ENCODE results near the gene TLR5. TPM values are rescaled to one million over a fixed set of nuclear protein-coding genes. Genes with fewer than 3 reads are reported as not detected.

TLR5 gene
- total and polyA plus RNA-seq, 8 donors = 2.4 to 15.2 (median 4.6) TPM

DNA sequence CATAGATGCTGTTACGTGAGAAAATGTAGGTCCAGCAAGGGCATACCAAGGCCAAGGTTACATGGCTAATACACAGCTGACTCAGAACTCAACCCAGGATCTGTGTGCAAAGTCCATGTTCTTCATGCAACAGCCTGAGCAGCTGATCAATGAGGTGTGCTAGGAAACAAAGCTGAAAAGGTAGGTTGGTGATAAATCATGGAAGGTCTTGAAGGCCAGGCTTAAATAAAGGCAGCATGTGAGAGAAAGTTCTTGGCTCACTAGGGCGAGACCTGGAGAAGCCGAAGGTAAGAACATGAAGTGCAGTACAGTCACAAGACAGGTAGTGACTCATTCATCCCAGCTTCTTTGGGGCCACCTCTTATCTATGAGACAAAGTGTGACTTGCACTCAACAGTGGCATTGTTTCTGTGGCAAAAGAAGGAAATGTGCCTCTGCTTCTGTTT lies 33.4 kb downstream of the TLR5 start:
- no peaks in the 10 kb centered on the region for H3K9me3 ChIP-seq
- no peak overlapping the region for H3K4me3 ChIP-seq
- FAIRE-seq (no peak), DNase-seq (peak in 4 of 6 donors; percentile 41 to 70 (median 43)), ATAC-seq (peak; percentile 87 to 94 (median 90))
- no peaks in the 10 kb centered on the region for H3K36me3 ChIP-seq
- intact Hi-C loops (cut with DNase I) = no loop called here
- no peak for TF ChIP-seq CTCF (IDR thresholded peaks at IDR 0.05)
- H3K27me3 ChIP-seq = no peaks in the 10 kb centered on the region
- 31 to 36% methylated on average over 3 of the region's 3 CpGs for WGBS, 2 donors
- peaks cover under 1 to 11% (median 10%) of the 10 kb centered on the region in 3 donors for H3K4me1 ChIP-seq
- H3K27ac ChIP-seq = peak overlapping the region; percentile 2 to 43 (median 23)

DNA sequence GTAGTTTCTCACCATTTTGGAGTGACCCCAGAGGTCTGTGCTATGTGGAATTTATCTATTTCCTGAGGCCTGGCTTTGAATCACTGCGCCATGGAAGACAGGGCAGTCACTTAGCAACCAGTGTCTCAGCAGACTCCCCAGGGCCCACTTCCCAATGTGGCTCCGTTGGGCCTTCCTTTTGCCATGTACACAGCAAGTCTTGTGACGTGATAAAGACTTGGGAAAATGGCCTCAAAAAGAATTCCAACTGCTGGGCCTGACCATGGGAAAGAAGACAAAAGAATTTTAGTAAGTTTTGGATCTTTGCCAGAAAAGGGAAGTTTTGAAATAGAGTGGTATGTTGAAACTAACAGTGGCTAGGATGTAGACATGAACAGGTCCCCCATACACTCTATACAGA lies 36.2 kb downstream of the TLR5 start:
- peaks cover 18 to 25% (median 21%) of the 10 kb centered on the region in 3 donors for H3K4me1 ChIP-seq
- DNase-seq (no peak), ATAC-seq (no peak), FAIRE-seq (no peak)
- no peaks in the 10 kb centered on the region for H3K36me3 ChIP-seq
- H3K27me3 ChIP-seq = no peaks in the 10 kb centered on the region
- H3K4me3 ChIP-seq = no peak overlapping the region
- WGBS, 2 donors = 73 to 80% methylated on average over 3 of the region's 3 CpGs
- H3K9me3 ChIP-seq = no peaks in the 10 kb centered on the region
- TF ChIP-seq CTCF (IDR thresholded peaks at IDR 0.05) = no peak
- intact Hi-C loops (cut with DNase I) = no loop called here
- no peak overlapping the region for H3K27ac ChIP-seq

DNA sequence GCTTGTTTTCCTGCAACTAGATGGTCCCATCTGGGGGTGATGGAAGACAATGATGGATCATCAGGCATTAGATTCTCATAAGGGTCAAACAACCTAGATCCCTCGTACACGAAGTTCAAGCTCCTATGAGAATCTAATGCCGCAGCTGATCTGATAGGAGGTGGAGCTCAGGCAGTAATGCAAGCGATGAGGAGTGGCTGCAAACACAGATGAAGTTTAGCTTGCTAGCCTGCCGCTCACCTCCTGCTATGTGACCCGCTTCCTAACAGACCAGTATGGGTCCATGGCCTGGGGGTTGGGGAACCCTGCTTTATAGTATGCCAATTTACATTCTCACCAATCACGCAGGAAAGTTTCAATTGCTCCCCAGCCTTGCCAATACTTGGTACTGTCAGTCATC lies 37.5 kb downstream of the TLR5 start:
- Histone ChIP-seq H3K27ac (no peak overlapping the region), H3K4me1 (peaks cover 18 to 23% (median 21%) of the 10 kb centered on the region in 3 donors), H3K9me3 (no peaks in the 10 kb centered on the region), H3K4me3 (no peak overlapping the region), H3K36me3 (no peaks in the 10 kb centered on the region), H3K27me3 (no peaks in the 10 kb centered on the region)
- FAIRE-seq (no peak), ATAC-seq (no peak), DNase-seq (no peak)
- intact Hi-C loops (cut with DNase I) = no loop called here
- TF ChIP-seq CTCF (IDR thresholded peaks at IDR 0.05) = no peak
- WGBS, 2 donors = 93 to 96% methylated on average over 7 of the region's 7 CpGs

DNA sequence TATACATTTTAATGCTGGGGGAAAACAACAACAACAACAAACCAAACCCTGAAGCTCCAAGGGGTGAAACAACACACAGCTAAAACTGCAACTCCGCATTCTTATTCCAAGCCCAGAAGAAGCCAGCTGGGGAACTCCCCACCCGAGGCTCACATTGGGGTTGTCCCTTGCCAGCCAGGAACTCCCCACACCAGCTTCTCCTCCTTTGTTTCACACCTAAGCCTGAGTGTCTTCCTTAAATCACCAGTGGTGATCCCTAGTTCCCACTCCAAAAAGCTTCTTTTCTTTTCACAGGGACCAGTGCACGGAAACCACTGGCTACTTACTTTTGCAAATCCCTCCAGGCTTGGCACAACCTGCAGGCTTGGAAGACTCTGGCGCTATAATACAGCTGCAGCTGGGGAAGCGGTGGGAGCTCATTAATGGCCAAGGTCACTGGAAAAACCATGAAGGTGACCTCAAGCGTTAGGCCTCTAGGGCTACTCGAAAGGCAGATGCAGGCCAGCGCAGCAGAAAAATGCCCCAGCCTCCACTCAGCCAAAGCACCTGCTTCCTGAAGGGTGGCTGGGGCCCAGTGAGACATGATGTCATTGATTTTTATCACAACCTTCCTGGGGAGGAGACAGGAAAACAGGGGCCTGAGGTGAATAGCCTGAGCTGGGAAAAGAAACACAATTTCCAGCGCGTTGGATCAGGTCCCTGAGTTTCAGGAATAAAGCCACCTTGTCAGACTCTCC lies 40.1 kb downstream of the TLR5 start:
- Histone ChIP-seq H3K36me3 (no peaks in the 10 kb centered on the region), H3K4me1 (peaks cover 7 to 21% (median 14%) of the 10 kb centered on the region in 3 donors), H3K27me3 (no peaks in the 10 kb centered on the region), H3K4me3 (peak overlapping the region in 1 of 4 donors; percentile 2), H3K9me3 (no peaks in the 10 kb centered on the region), H3K27ac (peak overlapping the region in 3 of 4 donors; percentile 47 to 69 (median 66))
- TF ChIP-seq CTCF (IDR thresholded peaks at IDR 0.05) = no peak
- WGBS, 2 donors = 34 to 39% methylated on average over 10 of the region's 10 CpGs
- intact Hi-C loops (cut with DNase I) = no loop called here
- DNase-seq = peak in 5 of 6 donors; percentile 63 to 78 (median 73)
- peak; percentile 96 to 98 (median 97) for ATAC-seq
- no peak for FAIRE-seq

GRCh38 chr1:223097713-223098112 lies 45.3 kb downstream of the TLR5 start:
- no peaks in the 10 kb centered on the region for H3K9me3 ChIP-seq
- intact Hi-C loops (cut with DNase I) = no loop called here
- DNase-seq (no peak), ATAC-seq (no peak), FAIRE-seq (no peak)
- 63 to 72% methylated on average over 1 of the region's 1 CpG for WGBS, 2 donors
- peaks cover 0 to 3% (median 1%) of the 10 kb centered on the region in 3 donors for H3K4me1 ChIP-seq
- no peaks in the 10 kb centered on the region for H3K27me3 ChIP-seq
- H3K36me3 ChIP-seq = no peaks in the 10 kb centered on the region
- no peak overlapping the region for H3K4me3 ChIP-seq
- H3K27ac ChIP-seq = no peak overlapping the region
- TF ChIP-seq CTCF (IDR thresholded peaks at IDR 0.05) = no peak
